GM21526 (cell line): ENCODE data around the gene ATXN1L.
"Not testable (repeated sequence)": the region's sequence is repeated elsewhere in the genome, so short reads cannot be mapped to it uniquely, and the experiment has no call there.

Experiments
- ATAC-seq: cut with Tn5 transposase; IDR thresholded peaks from one replicate; pipeline ENCODE4 v1.9.1; 2021; ENCODE audit warnings: moderate library complexity; ENCODE audit not compliant: unreplicated experiment, low FRiP score

ATXN1L gene

GRCh38 chr16:71885261-71885650 is 39.5 kb downstream of the ATXN1L start:
- no peak for ATAC-seq

GRCh38 chr16:71889147-71889546 is 43.4 kb downstream of the ATXN1L start:
- no peak for ATAC-seq

- ATAC-seq: no peak
Observed at GRCh38 chr16:71893888-71894228, 48.1 kb downstream of the ATXN1L start.

GRCh38 chr16:71894229-71894920 is 48.6 kb downstream of the ATXN1L start:
- ATAC-seq: peak; percentile 16

GRCh38 chr16:71894921-71895678 is 49.3 kb downstream of the ATXN1L start, which contains the start of gene IST1:
Gene IST1, plus strand, starts transcription at chr16:71895531. Its CDS starts 20,110 bp downstream, at chr16:71915641.
- ATAC-seq: peak; percentile 73

GRCh38 chr16:71895679-71896365 is 50.0 kb downstream of the ATXN1L start:
- ATAC-seq: peak; percentile 16

GRCh38 chr16:71896764-71897368 is 51.1 kb downstream of the ATXN1L start:
- ATAC-seq: no peak

GRCh38 chr16:71899171-71899570 is 53.4 kb downstream of the ATXN1L start:
- no peak for ATAC-seq

- ATAC-seq: no peak
Observed at GRCh38 chr16:71902656-71903365, 57.0 kb downstream of the ATXN1L start.

- no peak for ATAC-seq
Observed at GRCh38 chr16:71903608-71904007, 57.8 kb downstream of the ATXN1L start.

GRCh38 chr16:71904239-71904638 is 58.5 kb downstream of the ATXN1L start:
- no peak for ATAC-seq

GRCh38 chr16:71905765-71906164 is 60.0 kb downstream of the ATXN1L start:
- ATAC-seq: not testable (repeated sequence)
